ENCODE measurements around the gene ZKSCAN8.

Gene ZKSCAN8

DNA sequence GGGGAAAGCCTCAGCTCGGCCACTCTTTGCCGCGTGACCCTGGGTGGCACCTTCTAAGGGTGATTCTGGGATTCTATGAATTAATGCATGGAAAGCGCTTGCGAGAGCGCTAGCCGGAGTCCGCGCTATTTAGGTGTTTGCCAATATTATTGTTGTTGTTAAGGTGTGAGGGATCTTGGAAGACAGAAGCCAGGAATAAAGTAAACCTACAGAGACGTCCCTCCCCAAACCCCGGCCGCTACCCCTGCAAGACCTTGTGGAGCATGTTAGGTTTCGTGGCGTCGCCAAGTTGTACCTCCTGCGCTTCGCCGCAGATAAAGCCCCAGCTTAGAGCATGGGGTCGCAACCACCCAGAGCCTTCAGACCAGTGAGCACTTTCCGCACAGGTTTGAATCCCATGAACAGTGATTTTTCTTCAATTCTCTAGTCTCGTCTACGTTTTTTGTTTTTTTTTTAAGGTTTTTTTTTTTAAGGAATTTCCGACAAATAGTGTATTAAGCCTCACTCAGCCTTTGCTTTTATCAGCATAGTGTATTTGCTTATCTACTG is 66.5 kb downstream of the ZKSCAN8 start:
- Mint-ChIP-seq H3K4me1 (peaks cover 33% of the 10 kb centered on the region), H3K4me3 (peak overlapping the region; percentile 82 to 92), H3K9me3 (peaks cover 14 to 20% of the 10 kb centered on the region in 2 donors), H3K27ac (no peak overlapping the region), H3K27me3 (peaks cover 82% of the 10 kb centered on the region)
- no peak for DNase-seq
- no peak for ATAC-seq

All from stimulated activated naive CD8-positive, alpha-beta T cell treated with anti-CD3 and anti-CD28 coated beads, Interleukin-15, amount 100 ng/mL, for 72 hours (primary cell).